GM10266 (cell line): ENCODE results near the gene ADH1C.
"Not testable (repeated sequence)": the region's sequence is repeated elsewhere in the genome, so short reads cannot be mapped to it uniquely, and the experiment has no call there.

Experiments
- DNase-seq: peaks from one replicate; pipeline ENCODE4 v3.0.0; 2012; ENCODE audit errors: extremely low spot score
- TF ChIP-seq, protein P1 (sequence below): IDR thresholded peaks from 2 replicates; pipeline ENCODE4 v1.5.1; 2012; ENCODE audit warnings: mild to moderate bottlenecking, low read depth; ENCODE audit not compliant: control insufficient read depth, insufficient read depth; ENCODE audit errors: missing control alignments

Gene ADH1C

DNA sequence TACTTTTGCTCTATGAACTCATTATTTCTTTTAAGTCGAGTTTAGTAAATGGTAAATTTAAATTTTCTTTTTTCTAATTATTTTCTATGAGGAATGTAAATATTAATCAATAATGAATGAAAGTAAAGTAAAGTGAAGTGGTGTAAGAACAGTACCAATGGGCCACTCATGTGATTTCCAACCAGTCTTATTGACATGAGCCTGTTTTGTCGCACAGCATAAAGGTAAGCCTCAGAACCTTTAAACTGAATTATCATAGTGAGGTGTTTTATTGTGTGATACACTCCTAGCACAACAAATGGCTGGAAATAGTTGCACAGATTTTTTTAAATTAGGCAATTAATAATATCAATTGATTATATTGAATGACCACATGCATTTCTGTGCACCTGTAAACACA, 1.1 kb downstream of the ADH1C start:
- TF ChIP-seq, protein P1, sequence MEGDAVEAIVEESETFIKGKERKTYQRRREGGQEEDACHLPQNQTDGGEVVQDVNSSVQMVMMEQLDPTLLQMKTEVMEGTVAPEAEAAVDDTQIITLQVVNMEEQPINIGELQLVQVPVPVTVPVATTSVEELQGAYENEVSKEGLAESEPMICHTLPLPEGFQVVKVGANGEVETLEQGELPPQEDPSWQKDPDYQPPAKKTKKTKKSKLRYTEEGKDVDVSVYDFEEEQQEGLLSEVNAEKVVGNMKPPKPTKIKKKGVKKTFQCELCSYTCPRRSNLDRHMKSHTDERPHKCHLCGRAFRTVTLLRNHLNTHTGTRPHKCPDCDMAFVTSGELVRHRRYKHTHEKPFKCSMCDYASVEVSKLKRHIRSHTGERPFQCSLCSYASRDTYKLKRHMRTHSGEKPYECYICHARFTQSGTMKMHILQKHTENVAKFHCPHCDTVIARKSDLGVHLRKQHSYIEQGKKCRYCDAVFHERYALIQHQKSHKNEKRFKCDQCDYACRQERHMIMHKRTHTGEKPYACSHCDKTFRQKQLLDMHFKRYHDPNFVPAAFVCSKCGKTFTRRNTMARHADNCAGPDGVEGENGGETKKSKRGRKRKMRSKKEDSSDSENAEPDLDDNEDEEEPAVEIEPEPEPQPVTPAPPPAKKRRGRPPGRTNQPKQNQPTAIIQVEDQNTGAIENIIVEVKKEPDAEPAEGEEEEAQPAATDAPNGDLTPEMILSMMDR = no peak
- DNase-seq = no peak

DNA sequence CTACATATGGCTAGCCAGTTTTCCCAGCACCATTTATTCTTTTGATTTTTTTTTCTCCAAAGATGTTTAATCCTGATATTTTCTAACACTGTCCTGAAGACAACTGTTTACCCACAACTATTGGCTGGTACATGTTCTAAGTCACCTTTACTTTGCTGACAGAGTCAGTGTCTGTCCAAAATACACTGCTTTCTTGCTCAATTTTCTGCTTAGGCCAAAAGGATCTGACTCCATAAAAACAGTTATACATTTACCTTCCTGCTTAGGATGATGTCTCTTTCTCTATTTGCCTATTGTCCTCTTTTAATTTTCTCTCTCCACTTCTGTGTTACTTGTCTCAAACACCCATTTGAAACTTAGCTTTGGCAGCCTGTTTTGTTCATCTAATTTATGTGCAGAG, 3.2 kb downstream of the ADH1C start:
- no peak for DNase-seq
- TF ChIP-seq, protein P1 = no peak

DNA sequence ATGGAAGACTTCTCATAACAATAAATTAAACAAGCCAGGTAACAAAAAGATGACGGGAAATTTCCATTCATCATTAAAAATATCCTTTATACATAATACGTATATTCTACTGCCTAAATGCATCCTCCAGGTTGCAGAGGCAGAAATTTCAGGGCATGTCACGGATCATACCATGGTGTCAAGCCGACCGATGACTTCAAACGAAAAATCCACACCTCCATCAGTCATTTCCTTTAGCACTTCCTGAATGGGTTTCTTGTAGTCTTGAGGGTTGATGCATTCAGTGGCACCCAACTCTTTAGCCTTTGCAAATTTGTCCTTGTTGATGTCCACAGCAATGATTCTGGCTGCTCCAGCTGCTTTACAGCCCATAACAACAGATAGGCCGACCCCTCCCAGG, 9.9 kb downstream of the ADH1C start:
- not testable (repeated sequence) for DNase-seq

DNA sequence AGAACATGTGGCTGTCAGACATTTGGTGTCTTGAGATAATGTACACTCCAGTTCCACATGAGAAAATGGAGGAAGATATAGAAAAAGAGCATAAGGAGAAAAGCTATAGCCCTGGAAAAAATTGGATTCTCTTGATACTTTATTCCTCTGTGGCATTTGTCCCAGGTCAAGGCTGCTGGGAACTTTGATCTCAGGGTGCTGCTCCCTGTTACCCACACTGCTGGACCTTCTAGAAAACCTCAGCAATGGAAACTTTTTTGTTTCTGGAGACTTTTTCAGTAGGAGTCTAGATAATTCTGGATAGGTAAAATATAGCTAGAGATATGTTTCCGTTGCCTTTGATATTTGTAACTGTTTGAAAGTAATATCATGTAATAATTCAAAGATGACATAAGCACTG, 11.1 kb downstream of the ADH1C start:
- TF ChIP-seq, protein P1 = no peak
- no peak for DNase-seq

DNA sequence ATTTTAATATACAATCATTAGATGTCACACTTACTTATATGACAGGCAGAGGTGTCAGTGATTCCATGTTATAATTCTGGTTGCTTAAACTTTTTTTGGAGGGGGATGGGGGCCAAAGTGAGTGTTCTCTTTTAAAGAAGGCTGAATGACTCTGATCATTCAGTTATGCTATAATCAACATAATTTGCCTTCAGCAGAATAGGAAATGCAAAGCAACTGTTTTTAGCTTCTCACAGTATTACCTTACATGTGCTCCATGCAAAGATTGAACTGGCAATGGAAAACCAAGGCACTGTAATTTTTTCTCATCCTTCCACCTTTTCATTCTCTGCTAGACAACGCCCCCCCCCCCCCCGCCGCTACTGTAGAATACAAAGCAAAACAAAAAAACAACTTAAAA, 13.4 kb downstream of the ADH1C start:
- TF ChIP-seq, protein P1 = no peak
- no peak for DNase-seq

DNA sequence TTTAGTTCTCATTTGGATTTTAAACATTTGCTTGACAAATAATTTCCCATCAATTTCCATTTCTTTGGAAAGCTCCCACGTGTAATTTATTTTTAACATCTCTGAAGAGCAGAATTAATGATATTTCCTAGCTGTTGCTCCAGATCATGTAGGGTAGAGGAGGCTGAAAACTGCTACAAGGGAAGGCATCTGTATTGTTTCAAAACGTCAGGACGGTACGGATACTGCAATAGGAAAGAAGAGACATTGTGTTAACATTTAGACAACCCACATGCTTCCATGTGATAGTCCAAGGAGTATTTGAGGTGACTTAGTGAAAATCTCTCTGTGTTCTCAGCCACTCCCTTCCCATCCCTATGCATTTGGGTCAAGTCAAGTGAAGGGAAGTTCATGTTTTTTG, 16.0 kb downstream of the ADH1C start:
- DNase-seq = no peak
- TF ChIP-seq, protein P1 = no peak

DNA sequence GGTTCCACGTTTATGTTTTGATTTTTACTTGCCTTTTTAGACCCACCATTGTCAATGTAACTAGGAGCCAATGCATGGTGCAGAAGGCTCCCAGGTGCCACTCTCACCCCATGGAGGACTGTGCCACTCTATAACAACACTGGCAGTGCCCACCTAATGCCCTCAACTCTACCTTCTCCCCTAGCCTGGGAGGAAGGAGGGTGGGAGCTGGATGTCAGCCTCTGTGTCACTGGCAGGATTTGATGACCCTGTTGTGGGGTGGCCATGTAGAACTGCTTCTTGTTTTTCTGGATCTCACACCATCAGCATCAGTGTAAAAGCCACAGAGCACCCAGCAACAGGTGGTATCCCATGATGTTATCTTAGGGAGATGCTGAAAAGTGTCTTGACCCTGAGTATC, 17.7 kb downstream of the ADH1C start:
- TF ChIP-seq, protein P1 = no peak
- no peak for DNase-seq

DNA sequence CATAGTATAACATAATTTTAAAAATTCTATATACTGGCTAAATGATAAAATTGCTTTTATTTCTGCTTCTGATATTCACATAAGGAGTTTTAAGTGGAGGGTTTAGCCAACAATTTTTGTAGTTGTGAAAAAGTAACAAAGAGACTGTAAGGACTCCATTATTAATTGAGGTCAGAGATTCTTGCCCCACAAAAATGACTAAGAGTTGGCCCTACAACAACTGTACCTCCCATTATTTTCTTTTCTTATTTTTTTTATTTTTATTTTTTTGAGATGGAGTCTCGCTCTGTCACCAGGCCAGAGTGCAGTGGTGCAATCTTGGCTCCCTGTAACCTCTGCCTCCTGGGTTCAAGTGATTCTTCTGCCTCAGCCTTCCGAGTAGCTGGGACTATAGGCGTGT, 21.9 kb downstream of the ADH1C start:
- TF ChIP-seq, protein P1 = no peak
- DNase-seq = no peak
